PC-9 (cell line): Measurements from ENCODE around the gene MYO10. TPM values are rescaled to one million over a fixed set of nuclear protein-coding genes. Genes with fewer than 3 reads are reported as not detected.
"Not testable (repeated sequence)": the region's sequence is repeated elsewhere in the genome, so short reads cannot be mapped to it uniquely, and the experiment has no call there.

Experiments
- BruUV-seq: library from RNA; stranded (reverse); fragments of 400-500 nt; replicated peaks from 2 replicates; lab custom pipeline; 2021; lab: Mats Ljungman, UMichigan
- CTCF ChIA-PET: fragments of 300-600 bp; sonication (Branson Sonifier 250); formaldehyde crosslinking; loops from one replicate; lab custom pipeline; 2022; ENCODE audit warnings: antibody characterized with exemption; lab: Charles Lee
- POLR2A ChIA-PET: fragments of 300-600 bp; sonication (Branson Sonifier 250); formaldehyde crosslinking; loops from one replicate; lab custom pipeline; 2022; ENCODE audit warnings: antibody characterized with exemption; ENCODE audit not compliant: unreplicated experiment; lab: Charles Lee
- DNase-seq, 2 experiments: peaks; one replicate each; pipeline versions ENCODE4 v3.0.0 to v3.0.0-alpha.2; 2015 to 2022; ENCODE audit warnings: mixed read lengths in 1 of 2
- H2AFZ ChIP-seq: fragments of 200-600 bp; sonication (generic); 2 replicates; pipeline ENCODE4 v1.8.1; 2017; ENCODE audit warnings: antibody characterized with exemption
- H3F3A ChIP-seq: fragments of 200-600 bp; sonication (generic); 2 replicates; pipeline ENCODE4 v1.8.1; 2017; ENCODE audit warnings: antibody characterized with exemption, mild to moderate bottlenecking, low read depth; ENCODE audit not compliant: insufficient read depth
- H3K27ac ChIP-seq: fragments of 200-600 bp; sonication (generic); 2 replicates; pipeline ENCODE4 v1.6.1; 2016; ENCODE audit warnings: mixed run types
- H3K27me3 ChIP-seq: fragments of 200-600 bp; sonication (generic); 2 replicates; pipeline ENCODE4 v1.6.1; 2016; ENCODE audit warnings: low read depth, mixed run types; ENCODE audit not compliant: insufficient read depth
- H3K36me3 ChIP-seq: fragments of 200-600 bp; sonication (generic); 2 replicates; pipeline ENCODE4 v1.6.1; 2016; ENCODE audit warnings: low read depth, mixed run types
- H3K4me1 ChIP-seq: fragments of 200-600 bp; sonication (generic); replicated peaks from 2 replicates; pipeline ENCODE4 v1.6.1; 2016; ENCODE audit warnings: mixed run types; ENCODE audit not compliant: insufficient read depth
- H3K4me2 ChIP-seq: fragments of 200-600 bp; sonication (generic); 2 replicates; pipeline ENCODE4 v1.6.1; 2017; ENCODE audit warnings: mixed run types
- H3K4me3 ChIP-seq: fragments of 200-600 bp; sonication (generic); 2 replicates; pipeline ENCODE4 v1.6.1; 2016; ENCODE audit warnings: mixed run types
- H3K79me2 ChIP-seq: fragments of 200-600 bp; sonication (generic); 2 replicates; pipeline ENCODE4 v1.6.1; 2017; ENCODE audit warnings: low read depth, mixed run types
- H3K9me2 ChIP-seq: fragments of 200-600 bp; sonication (generic); 2 replicates; pipeline ENCODE4 v1.8.1; 2017; ENCODE audit warnings: mild to moderate bottlenecking; ENCODE audit not compliant: insufficient read depth
- H3K9me3 ChIP-seq: fragments of 200-600 bp; sonication (generic); 2 replicates; pipeline ENCODE4 v1.8.1; 2016; ENCODE audit warnings: low read depth; ENCODE audit not compliant: insufficient read depth
- H4K20me1 ChIP-seq: fragments of 200-600 bp; sonication (generic); 2 replicates; pipeline ENCODE4 v1.8.1; 2017; ENCODE audit not compliant: insufficient read depth
- CTCF ChIP-seq: fragments of 200-600 bp; sonication (generic); conservative IDR thresholded peaks from 2 replicates; pipeline ENCODE4 v1.6.1; 2017; ENCODE audit warnings: mixed run types, antibody characterized with exemption, mild to moderate bottlenecking, moderate library complexity
- EZH2 ChIP-seq: fragments of 200-600 bp; sonication (generic); IDR thresholded peaks from 2 replicates; pipeline ENCODE4 v1.8.0; 2017; ENCODE audit warnings: antibody characterized with exemption, low read depth
- intact Hi-C: fragments of 100-400 bp; cut with micrococcal nuclease; formaldehyde crosslinking; loops from one replicate; pipeline ENCODE4 v1.10.0; 2022; ENCODE audit not compliant: unreplicated experiment
- total RNA-seq: library from RNA; stranded (reverse); gene quantifications from 2 replicates; pipeline ENCODE4 v1.2.3, GENCODE V29; 2021

MYO10 gene
- total RNA-seq, 1 experiment from 2014 or later: 92.8 TPM

GRCh38 chr5:16834029-16834428, 102.1 kb downstream of the MYO10 start:
- Histone ChIP-seq H3K27ac (no peak overlapping the region), H3K9me3 (no peaks in the 10 kb centered on the region), H3F3A (no peaks in the 10 kb centered on the region), H3K4me2 (no peak overlapping the region), H2AFZ (no peak overlapping the region), H3K27me3 (no peaks in the 10 kb centered on the region), H4K20me1 (no peaks in the 10 kb centered on the region), H3K4me1 (no peaks in the 10 kb centered on the region), H3K79me2 (no peaks in the 10 kb centered on the region), H3K4me3 (no peak overlapping the region), H3K36me3 (no peaks in the 10 kb centered on the region), H3K9me2 (no peaks in the 10 kb centered on the region)
- DNase-seq: no peak
- intact Hi-C loops: no loop called here
- TF ChIP-seq CTCF: no peak
- TF ChIP-seq EZH2: no peak
- CTCF ChIA-PET: interaction anchor here (0.7 kb wide), 1 partner anchor 17 kb away, joined by 3 read pairs; no protein-coding TSS in a partner anchor
- no TSS peak for BruUV-seq
- POLR2A ChIA-PET: no interaction called here

DNA sequence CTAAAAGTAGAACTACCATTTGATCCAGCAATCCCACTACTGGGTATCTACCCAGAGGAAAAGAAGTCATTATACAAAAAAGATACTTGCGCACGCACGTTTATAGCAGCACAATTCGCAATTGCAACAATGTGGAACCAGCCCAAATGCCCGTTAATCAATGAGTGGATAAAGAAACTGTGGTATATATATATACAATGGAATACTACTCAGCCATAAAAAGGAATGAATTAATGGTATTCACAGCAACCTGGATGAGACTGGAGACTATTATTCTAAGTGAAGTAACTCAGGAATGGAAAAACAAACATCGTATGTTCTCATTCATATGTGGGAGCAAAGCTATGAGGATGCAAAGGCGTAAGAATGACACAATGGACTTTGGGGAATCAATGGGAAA, 104.8 kb downstream of the MYO10 start:
- POLR2A ChIA-PET: not testable (repeated sequence)

DNA sequence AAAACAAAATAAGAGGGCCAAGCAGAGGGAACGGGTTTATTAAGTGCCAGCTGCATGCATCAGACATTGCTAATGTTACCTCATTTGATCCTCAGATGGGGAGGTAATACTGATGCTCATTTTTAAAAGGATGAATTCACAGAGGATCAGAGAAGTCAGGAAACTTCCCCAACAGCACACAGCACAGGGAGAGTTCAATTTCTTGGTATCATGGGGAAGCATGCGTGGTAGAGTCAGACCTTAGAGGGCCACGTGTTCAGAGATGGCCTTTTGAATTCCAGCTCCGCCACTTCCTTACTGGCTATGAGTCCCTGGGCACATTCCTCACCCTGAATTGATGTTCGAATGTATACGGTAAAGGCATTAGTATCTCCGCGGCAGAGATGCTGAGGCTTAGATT, 108.3 kb downstream of the MYO10 start:
- Histone ChIP-seq H3K27me3 (no peaks in the 10 kb centered on the region), H3F3A (no peaks in the 10 kb centered on the region), H3K4me3 (no peak overlapping the region), H3K4me2 (no peak overlapping the region), H4K20me1 (no peaks in the 10 kb centered on the region), H3K36me3 (no peaks in the 10 kb centered on the region), H2AFZ (no peak overlapping the region), H3K27ac (no peak overlapping the region), H3K4me1 (no peaks in the 10 kb centered on the region), H3K79me2 (0 out of 2 replicates have a peak, but pooled peaks cover 4% of the 10 kb centered on the region), H3K9me3 (no peaks in the 10 kb centered on the region), H3K9me2 (no peaks in the 10 kb centered on the region)
- intact Hi-C loops: no loop called here
- no TSS peak for BruUV-seq
- TF ChIP-seq CTCF (no peak), EZH2 (no peak)
- ChIA-PET CTCF (no interaction called here), POLR2A (no interaction called here)
- no peak for DNase-seq

More for the DNA sequence above, 104.8 kb downstream of the MYO10 start:
- H3K27me3 ChIP-seq, intact Hi-C loops, H3K9me2 ChIP-seq, H3K9me3 ChIP-seq, H3K79me2 ChIP-seq, DNase-seq, H3K4me2 ChIP-seq, CTCF ChIA-PET, H4K20me1 ChIP-seq, H3K4me3 ChIP-seq, H3K27ac ChIP-seq, H2AFZ ChIP-seq, H3F3A ChIP-seq, H3K36me3 ChIP-seq, BruUV-seq, H3K4me1 ChIP-seq: not testable (repeated sequence)
